ENCODE measurements around the gene HDAC9.
"Not testable (repeated sequence)": the region's sequence is repeated elsewhere in the genome, so short reads cannot be mapped to it uniquely, and the experiment has no call there.

The HDAC9 gene

DNA sequence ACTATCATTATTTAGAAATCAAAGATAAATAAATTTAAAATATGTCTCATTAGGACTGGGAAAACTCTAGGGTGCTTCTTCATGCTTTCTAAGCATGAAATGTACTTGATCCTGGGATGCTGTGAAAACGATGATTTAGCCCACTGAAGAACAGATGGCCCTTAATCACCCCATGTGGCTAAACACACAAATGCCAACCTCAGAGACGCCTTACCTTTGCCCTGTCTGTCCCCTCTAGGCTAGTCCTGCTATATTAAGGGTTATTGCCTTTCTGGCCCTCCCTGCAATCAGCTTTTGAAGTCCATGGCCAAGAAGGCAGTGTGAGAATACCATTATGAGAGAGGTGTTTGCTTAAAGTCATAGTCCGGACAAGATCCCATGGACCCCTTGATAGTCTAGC, 404.7 kb downstream of the HDAC9 start:
- no peak for DNase-seq (ENCODE audit: low read depth)

DNA sequence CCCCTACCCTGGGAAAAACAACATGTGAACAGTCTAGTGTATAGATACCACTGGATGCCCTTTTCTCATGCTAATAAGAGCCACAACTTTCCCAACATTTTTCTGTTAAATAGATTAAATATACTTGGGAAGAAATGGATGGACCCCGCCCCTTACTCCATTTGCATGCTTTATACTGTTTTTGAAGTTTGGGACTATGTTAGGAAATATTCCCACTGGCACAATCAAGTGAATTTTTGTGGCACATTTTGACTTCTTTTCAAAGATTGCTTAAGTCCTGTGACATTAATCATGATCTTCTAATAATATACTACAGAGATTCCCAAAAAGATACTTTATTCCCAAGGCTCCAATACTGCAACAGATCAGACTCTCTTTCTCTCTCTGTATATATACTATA, 405.3 kb downstream of the HDAC9 start:
- DNase-seq (ENCODE audit: low read depth) = no peak

- no peak for DNase-seq (ENCODE audit: low read depth)
Measured at GRCh38 chr7:18901351-18901750, 405.8 kb downstream of the HDAC9 start.

DNA sequence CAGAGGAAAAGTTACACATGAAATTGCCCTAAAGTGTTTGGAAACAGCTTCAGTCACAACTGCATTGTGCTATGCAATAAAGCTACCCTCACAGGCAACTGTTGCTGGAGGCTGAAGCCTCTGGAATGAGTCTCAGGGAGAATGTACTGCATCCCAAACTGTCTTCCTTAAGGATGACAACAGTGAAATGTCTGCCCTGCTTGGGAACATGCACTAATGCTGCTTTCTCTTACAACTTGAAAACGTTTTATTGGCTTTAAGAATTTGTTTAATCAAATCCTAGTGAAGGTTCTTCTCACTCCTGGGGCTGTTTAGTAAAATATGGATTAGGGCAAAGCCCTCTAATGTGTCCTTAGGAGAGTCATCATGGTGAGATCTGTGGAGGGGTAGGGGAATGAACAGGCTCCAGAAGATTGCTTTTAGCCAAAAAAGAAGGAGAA, 406.5 kb downstream of the HDAC9 start:
- DNase-seq (ENCODE audit: low read depth) = no peak

DNA sequence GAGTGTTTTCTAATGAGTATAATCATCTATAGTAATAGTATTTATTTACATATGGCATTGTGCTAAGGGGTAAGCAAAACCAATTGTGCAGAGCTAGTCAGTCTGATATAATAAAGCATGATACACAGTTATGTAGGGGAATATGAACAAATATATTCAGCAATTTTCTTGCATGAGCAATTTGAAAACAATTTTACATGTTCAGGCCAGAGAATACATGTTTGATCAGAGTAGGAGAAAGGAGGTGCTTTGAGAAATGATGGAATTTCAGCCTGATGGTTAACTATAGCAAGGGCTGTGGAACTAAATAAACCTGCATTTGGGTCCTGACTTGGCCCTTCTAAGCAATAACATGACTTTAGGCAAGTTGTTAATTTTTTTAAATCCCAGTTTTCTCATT, 407.3 kb downstream of the HDAC9 start:
- no peak for DNase-seq (ENCODE audit: low read depth)

GRCh38 chr7:18903695-18904094, 408.1 kb downstream of the HDAC9 start:
- no peak for DNase-seq (ENCODE audit: low read depth)

DNA sequence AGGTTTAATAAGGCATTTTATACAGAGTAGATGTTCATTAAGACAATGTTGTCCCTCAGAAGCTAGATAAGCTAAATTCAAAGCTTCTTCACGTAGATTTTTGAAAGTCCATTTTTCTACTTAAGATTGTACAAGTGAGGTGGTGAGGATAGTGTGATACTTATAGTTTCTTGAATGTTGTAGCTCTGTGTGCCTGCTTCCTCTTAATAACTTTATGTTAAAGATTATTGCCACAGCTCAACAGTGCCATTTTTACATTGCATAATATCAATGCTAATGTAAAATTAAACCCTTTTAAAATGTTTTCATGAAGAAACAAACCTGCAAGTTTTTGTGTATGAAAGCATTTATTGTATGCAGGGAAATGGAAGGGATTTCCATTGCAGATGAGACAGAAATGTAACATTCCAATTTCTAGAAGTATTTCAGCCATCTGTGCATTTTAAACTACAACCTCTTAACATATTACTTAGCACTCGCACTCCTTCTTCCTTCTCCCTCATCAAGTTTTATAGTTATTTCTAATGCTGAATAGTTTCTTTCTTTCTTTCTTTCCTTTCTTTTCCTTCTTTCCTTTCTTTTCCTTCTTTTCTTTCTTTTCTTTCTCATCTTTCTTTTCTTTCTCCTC, 409.9 kb downstream of the HDAC9 start:
- DNase-seq (ENCODE audit: low read depth) = no peak

- DNase-seq (ENCODE audit: low read depth) = no peak
Measured at GRCh38 chr7:18906901-18907300, 411.4 kb downstream of the HDAC9 start.

DNA sequence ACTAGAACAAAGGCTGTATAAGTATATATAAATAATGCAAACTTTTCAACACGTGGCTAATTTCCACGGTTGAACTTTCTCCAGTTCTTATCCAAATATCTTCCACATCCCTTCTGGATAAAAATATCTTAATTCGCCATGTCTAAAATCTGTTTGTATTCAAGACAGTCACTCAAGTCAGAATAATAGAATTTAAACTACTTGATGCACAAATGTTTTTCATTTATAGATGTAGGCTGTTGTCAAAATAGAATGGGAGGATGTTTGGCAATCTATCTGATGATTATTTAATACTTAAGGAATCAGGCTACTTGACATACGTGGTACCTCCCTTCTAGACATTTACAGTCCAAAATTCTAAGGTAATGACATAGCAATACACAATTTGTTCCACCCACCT, 417.6 kb downstream of the HDAC9 start:
- no peak for DNase-seq (ENCODE audit: low read depth)

GRCh38 chr7:18916826-18917225, 421.3 kb downstream of the HDAC9 start:
- no peak for DNase-seq (ENCODE audit: low read depth)

DNA sequence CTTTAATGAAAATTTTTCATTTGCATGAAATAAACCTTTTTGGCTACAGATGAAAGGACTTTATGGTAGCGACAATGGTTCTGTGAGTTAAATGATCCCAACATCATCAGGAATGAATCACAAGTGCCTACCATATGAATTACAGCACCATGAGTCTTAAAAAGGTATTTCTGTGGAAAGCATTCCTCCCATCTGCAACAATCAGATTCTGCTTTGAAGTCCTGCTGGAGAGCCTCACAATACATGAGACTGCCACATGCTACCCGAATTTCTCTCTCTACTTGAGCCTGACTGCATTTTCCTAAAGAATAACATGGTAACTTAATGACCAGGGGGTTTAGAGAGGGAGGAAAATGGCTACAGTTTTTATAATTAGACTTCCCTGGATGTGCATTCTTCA, 431.6 kb downstream of the HDAC9 start:
- DNase-seq (ENCODE audit: low read depth) = no peak

DNA sequence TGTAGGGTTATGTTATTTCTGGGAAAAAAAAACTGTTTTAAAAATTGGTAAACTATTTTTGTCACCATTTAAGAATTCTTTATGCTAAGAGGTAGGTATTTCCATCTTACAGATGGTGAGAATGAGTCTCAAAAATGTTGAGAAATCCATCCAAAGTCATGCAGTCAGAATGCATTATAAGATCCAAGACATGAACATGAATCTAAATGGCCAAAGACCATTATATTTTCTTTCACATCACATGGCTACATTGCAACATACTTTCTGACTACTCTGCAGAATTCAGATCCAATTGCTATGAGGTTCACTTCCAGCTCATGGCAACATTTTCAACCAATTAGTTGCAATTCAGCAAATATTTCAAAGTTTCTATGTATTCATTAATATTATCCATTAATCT, 440.7 kb downstream of the HDAC9 start:
- no peak for DNase-seq (ENCODE audit: low read depth)

DNA sequence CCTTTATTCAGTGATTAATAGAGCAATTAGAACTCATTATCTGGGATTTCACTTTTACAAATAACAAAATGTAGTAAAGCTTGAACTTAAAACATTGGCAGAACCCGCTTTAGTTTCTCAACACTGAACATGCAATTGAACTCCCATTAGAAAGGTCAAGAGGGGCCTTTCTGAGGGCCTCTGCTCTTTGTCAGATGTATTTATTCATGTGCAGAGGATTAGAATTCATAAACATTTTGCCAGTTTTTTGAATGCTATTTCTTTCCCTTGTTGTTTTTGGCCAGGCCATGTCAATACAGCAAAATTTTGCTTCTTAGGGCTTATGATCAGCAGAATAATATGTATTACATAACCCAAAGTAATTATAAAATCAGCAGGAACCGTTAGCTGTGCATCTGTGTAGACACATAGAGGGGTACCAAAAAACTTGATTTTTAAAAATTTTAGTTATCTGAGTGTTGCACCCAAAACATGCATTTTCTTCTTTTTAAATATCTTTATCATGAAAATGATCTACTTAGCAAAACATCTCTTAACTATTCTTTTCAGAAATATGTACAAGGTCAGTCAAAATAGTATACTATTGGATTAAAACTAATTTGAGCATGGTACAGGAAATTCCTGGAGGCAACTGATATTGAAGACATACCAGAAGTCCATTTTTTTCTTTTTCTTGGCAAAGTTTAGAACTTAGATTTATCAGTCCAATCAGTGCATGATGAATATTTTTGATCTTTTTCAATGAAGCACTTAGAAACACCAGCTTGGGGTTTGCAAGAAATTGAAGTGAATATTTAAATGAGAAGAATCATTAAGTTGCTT, 444.4 kb downstream of the HDAC9 start:
- no peak for DNase-seq (ENCODE audit: low read depth)

DNA sequence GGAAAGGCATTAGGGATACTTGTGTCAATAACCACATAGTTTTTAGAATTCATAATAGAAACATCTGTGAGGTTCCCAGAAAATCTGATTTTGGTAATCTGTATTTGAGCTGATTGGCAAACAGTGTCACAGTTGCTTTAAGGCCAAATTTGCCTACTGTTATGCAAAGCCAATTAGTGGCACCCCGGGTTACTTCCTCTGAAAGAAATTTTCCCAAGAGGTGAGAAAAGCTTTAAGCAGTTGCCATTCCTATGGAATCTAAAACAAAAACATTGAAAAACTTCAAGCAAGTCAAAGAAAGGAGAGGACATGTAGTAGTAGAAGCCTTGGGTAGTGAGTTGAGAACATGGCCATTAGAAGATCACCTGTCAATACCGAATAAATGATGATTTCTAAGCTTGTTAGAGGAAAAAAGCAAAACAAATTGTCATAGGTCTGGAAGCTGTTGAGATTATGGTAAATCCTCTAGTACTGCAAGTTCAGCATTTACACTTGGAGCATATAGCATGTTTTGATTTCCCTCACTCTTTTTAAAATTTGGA, 445.1 kb downstream of the HDAC9 start:
- DNase-seq (ENCODE audit: low read depth) = no peak

DNA sequence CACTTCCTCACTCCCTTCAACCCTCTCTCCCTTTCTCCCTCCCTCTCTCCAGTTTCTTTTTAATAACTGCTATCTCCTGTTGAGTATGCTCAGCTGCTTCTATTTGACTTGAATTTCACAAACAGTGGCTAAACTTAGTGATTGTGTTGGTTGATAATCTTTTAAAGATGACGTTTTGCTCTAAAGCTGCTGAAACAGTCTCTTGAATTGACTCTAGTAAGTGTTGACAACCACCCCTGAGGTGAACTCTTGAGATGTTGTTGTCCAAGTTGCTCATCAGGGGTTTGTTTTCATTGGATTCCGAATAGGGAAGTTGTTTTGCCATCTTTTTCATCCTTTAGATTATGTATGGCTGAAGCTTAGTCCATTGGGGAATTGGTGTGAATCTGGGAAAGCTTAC, 445.7 kb downstream of the HDAC9 start:
- no peak for DNase-seq (ENCODE audit: low read depth)

DNA sequence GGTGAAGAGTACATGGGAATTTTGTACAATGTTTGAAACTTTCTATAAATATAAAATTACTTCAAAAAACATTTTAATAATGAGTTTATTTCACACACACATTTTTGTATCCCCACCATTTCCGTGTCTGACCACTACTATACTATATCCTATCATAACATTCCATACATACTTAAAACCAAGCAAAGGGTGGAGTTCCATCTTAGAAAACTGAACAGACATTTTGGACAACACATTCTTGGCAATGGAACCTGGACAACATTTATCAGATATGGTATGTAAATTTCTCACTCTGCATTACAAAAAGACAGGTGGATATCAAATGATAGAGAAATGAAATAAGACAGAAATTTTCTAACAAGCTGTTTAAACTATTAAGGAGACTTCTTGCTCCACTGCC, 453.0 kb downstream of the HDAC9 start:
- DNase-seq (ENCODE audit: low read depth) = no peak

DNA sequence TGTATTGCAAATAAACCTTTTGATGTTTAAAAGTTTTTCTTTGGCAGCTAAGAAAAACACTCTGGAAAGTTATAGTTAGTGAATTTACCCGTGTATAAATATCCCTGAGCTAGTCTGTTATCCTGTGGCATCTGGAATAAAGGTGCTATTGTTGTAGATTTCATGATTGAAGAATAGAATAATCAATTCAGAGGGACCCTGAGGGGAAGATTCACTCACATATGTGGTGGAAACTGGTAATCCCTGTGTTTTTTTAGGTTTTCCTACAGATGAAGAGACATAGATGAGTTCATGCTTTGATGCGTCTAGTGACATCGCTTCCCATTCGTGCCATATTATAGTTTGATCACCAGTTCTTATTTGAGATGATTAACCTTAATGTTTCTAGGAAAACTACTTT, 457.3 kb downstream of the HDAC9 start:
- no peak for DNase-seq (ENCODE audit: low read depth)

- no peak for DNase-seq (ENCODE audit: low read depth)
Measured at GRCh38 chr7:18958627-18959026, 463.1 kb downstream of the HDAC9 start.

GRCh38 chr7:18960725-18961124, 465.2 kb downstream of the HDAC9 start:
- DNase-seq (ENCODE audit: low read depth) = no peak

- DNase-seq (ENCODE audit: low read depth) = no peak
Measured at GRCh38 chr7:18962031-18962430, 466.5 kb downstream of the HDAC9 start.

DNA sequence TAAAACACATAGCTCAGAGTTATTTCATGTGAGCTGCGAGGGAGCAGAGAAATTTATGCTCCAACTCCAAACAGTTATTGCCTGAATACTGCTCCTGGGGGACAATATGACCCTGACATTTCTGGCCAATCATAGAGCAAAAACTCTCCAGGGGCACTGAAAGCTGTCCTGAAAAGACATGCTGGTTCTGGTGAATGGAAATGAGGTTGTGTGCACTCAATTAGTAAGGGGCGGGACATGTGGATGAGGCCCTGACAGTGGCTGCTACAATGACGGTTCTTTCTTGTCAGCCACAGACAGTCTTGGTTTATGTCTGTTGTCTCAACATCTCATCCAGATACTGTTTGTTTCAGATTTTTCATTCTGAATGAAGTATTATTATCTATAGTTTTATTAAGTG, 470.1 kb downstream of the HDAC9 start:
- DNase-seq (ENCODE audit: low read depth) = no peak

GRCh38 chr7:18967755-18968154, 472.2 kb downstream of the HDAC9 start:
- DNase-seq (ENCODE audit: low read depth) = not testable (repeated sequence)

DNA sequence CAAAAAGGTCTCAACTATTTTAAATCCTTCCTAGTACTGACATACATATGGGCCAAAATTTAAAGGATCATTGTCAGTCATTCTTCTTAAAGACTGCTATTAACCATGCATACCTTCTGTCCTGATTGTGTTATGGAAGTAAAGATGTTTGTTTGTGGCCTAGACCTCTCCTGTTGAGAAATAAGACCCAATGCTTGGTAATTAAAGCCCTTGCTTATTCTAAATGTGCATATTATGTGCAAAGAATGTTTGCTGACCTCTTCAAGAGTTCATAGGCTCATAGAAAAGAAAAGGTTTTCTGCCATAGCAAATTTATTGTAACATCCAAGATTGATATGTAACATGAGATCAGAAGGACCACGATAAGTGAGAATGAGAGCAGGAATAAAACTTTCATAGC, 476.3 kb downstream of the HDAC9 start:
- DNase-seq (ENCODE audit: low read depth) = no peak

DNA sequence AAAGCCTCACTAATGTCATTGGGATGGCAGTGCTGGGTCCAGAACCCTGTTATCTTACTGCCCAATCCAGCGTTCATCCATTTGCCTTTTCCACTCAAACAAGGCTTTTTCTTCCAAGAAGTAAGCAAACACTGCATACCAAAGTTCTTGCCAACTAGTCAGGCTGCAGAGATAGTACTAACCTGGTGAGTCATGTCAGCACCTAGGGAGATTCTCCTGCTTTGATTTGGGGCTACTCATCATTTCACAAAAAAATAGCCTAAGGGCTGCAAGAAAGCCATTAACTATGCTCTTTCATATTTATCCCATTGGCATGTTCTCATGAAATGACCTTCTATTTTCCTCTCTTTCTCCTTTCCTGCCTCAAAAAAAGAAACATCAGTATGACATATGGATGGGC, 479.3 kb downstream of the HDAC9 start:
- DNase-seq (ENCODE audit: low read depth) = no peak

Measured in stimulated activated CD8-positive, alpha-beta memory T cell treated with anti-CD3 and anti-CD28 coated beads, Interleukin-7, amount 100 ng/mL, for 24 hours (primary cell).